IPS DF 6.9 (cell line): Measurements from ENCODE around the gene NUPR2.
"Not testable (repeated sequence)": the region's sequence is repeated elsewhere in the genome, so short reads cannot be mapped to it uniquely, and the experiment has no call there.

Source experiments
- DNase-seq: peaks from one replicate; pipeline ENCODE4 v3.0.0-alpha.2; 2013; ENCODE audit warnings: low read depth, low spot score
- H3K27ac ChIP-seq: one replicate; pipeline ENCODE4 v1.5.1; 2013; ENCODE audit warnings: low read length, control low read depth
- H3K27me3 ChIP-seq: 2 replicates; pipeline ENCODE4 v1.6.1; 2013; ENCODE audit warnings: mild to moderate bottlenecking, low read length; ENCODE audit not compliant: control insufficient read depth, insufficient read depth
- H3K36me3 ChIP-seq: 2 replicates; pipeline ENCODE4 v1.6.1; 2013; ENCODE audit warnings: low read length; ENCODE audit not compliant: control insufficient read depth, insufficient read depth
- H3K4me1 ChIP-seq: 2 replicates; pipeline ENCODE4 v1.6.1; 2013; ENCODE audit warnings: low read length; ENCODE audit not compliant: control insufficient read depth, insufficient read depth
- H3K4me3 ChIP-seq: 2 replicates; pipeline ENCODE4 v1.5.1; 2013; ENCODE audit warnings: mild to moderate bottlenecking, low read length
- H3K9me3 ChIP-seq: 2 replicates; pipeline ENCODE4 v1.6.1; 2013; ENCODE audit warnings: low read length, inconsistent platforms; ENCODE audit not compliant: control insufficient read depth, insufficient read depth
- WGBS: extraction: QIAGEN DNeasy Blood & Tissue Kit; methylation state at CpG from one replicate; pipeline ENCODE4 v1.1.7; 2013; ENCODE audit warnings: mixed read lengths, missing lambda C conversion rate; ENCODE audit not compliant: insufficient read length, insufficient coverage; 5-methylcytosine and 5-hydroxymethylcytosine counted together

NUPR2 gene

DNA sequence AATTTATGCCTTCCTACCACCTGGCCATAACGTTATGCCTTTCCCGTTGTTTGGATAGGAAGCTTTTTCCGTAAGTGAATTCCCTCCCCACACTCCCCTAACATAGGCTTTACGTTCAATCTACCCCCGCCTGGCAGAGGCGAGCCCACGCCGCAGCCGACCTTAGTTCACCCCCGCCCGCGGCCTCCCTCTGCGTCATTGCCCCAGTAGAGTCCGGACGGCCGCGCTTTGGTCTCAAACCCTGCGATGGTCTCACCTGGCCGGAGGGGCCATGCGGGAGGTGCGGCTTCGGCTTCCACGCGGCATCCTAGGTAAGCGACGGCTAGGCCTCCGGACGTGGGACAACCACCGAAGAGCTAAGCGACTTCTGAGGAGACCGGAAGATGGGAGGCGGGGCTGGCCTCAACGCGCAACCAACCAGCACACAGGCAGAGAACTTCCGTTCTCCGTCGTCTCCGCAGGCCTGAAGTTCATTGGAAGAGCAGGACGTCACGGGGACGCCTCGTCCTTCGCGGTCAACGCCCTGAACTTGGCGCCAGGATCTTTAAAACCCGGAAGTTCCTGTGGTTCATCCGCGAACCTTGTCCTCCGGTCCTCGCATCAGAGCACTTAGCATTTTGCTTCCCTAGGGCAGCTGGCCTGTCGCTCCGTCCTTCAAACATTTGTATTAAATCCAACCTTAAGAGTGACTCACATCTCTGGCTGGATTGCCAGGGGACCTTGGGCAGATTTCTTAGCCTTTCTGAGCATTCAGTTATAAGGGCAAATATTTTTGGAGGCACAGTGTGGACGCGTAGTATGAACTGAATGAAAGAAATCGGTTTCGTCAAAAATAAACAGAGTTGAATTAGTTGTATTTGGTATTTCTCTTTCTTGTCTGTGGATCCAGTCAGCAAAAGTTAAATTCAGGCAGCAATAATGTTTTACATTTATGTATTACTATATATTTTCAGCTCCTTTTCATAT is 9.8 kb downstream of the NUPR2 start, which contains the start of gene CHCHD2:
Gene CHCHD2 (minus strand): TSS at position 369 of the 966 bp plus-strand sequence. CDS start 63 bp downstream, at position 306.
- Histone ChIP-seq H3K4me1 (no peaks in the 10 kb centered on the region), H3K9me3 (peaks cover 1% of the 10 kb centered on the region; the same call in 1 of the 2 replicates), H3K4me3 (no peak within 1 kb of the TSS), H3K36me3 (no peaks in the 10 kb centered on the region), H3K27me3 (no peaks in the 10 kb centered on the region), H3K27ac (no peak within 1 kb of the TSS)
- no CpG with 5 or more reads among the region's 57 CpGs for WGBS
- DNase-seq, result no peak

DNA sequence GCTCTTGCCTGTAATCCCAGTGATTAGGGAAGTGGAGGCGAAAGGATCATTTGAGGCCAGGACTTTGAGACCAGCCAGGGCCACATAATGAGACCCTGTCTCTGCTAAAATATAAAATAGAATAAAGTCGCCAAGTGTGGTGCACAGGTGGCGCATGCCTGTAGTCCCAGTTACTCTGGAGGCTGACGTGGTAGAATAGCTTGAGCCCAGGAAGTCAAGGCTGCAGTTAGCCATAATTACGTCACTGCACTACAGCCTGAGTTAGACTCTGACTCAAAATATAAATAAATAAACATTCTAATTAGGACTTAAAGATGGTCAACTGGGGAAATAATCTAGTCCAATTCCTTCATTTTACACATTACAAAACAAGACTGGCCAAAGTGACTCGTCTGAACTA is 10.7 kb downstream of the NUPR2 start:
- Histone ChIP-seq H3K4me3 (no peak overlapping the region), H3K27ac (no peak overlapping the region), H3K27me3 (no peaks in the 10 kb centered on the region), H3K36me3 (no peaks in the 10 kb centered on the region), H3K9me3 (peaks cover 1% of the 10 kb centered on the region), H3K4me1 (no peaks in the 10 kb centered on the region)
- WGBS, result no CpG with 5 or more reads among the region's 6 CpGs
- no peak for DNase-seq

DNA sequence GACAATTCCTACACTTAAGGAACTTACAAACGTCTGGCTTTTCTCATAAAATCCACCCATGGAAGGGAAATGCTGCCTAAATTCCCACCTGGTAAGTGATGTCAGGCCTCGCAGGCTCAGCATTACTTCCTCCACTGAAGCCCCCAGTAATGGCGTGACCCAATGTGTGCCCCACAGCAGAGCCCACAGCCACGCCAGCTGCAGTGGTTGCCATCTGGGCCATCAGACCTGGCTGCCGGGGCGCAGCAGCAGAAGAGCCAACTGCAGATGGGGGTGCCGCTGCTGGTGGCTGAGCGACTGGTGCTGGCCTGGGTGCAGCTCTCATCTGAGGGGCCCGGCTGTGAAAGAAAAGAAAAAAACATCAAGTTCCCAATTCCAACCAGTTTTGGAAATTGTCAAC is 12.1 kb downstream of the NUPR2 start:
- H3K4me1 ChIP-seq, H3K27me3 ChIP-seq, H3K36me3 ChIP-seq, H3K9me3 ChIP-seq, DNase-seq, H3K4me3 ChIP-seq, H3K27ac ChIP-seq: not testable (repeated sequence)
- WGBS, result no CpG with 5 or more reads among the region's 9 CpGs

DNA sequence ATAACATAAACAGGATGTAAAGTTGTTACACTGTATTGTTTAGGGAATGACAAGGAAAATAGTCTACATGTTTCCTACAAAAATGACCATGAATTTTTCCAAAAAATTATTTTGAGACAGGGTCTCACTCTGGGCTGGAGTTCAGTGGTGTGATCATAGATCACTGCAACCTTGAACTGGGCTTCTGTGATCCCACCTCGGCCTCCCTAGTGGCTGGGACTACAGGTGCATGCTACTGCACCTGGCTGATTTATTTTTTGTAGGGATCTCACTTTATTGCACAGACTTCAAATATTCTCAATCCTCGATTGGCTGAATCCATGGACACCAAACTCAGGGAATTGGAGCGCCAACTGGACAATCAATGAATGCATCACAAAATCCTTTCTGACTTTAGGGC is 16.6 kb downstream of the NUPR2 start:
- Histone ChIP-seq H3K4me3 (no peak overlapping the region), H3K9me3 (peaks cover 7% of the 10 kb centered on the region), H3K27ac (no peak overlapping the region), H3K4me1 (no peaks in the 10 kb centered on the region), H3K36me3 (no peaks in the 10 kb centered on the region), H3K27me3 (no peaks in the 10 kb centered on the region)
- no peak for DNase-seq
- WGBS, result no CpG with 5 or more reads among the region's 3 CpGs

DNA sequence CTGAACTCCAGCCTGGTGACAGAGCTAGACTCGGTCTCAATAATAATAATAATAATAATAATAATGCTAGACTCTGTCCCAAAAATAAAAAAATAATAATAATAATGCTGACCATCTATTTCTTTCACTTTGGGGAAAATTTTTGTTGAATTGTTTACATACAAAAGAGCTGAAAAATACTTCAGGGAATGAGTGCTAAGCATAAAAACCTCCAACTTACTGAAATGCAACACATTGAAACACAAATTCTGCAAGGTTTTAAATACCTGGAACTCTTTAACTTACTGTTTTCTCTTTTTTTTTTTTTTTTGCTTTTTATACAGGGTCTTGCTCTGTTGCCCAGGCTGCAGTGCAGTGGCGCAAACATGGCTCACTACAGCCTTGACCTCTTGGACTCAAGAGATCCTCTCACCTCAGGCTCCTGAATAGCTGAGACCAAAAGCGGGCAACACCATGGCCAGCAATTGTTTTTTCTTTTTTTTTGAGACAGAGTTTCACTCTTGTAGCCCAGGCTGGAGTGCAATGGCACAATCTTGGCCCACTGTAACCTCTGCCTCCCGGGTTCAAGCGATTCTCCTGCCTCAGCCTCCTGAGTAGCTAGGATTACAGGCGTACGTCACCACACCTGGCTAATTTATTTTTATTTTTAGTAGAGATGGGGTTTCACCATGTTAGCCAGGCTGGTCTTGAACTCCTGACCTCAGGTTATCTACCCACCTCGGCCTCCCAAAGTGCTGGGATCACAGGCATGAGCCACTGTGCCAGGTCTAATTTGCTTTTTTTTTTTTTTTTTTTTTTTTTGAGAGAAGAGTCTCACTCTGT is 17.8 kb downstream of the NUPR2 start:
- H3K9me3 ChIP-seq, DNase-seq, H3K27ac ChIP-seq, H3K27me3 ChIP-seq, H3K4me1 ChIP-seq, H3K4me3 ChIP-seq, H3K36me3 ChIP-seq: not testable (repeated sequence)
- no CpG with 5 or more reads among the region's 8 CpGs for WGBS

DNA sequence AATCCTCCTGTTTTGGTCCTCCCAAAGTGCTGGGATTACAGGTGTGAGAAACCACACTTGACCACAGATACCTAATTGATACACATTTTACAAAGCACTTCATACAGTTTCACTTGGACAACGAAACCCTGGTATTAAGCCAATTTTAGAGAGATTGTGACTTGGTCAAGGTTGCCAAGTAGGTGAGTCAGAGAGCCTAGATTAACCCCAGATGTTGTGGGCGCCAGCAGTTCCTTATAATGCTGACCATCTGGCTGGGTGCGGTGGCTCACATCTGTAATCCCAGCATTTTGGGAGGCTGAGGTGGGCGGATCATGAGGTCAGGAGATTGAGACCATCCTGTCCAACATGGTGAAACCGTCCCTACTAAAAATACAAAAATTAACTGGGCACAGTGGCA is 18.5 kb downstream of the NUPR2 start:
- H3K27me3 ChIP-seq, result no peaks in the 10 kb centered on the region
- H3K27ac ChIP-seq, result no peak overlapping the region
- H3K4me3 ChIP-seq, result no peak overlapping the region
- H3K9me3 ChIP-seq, result peaks cover 5% of the 10 kb centered on the region
- no peaks in the 10 kb centered on the region for H3K36me3 ChIP-seq
- H3K4me1 ChIP-seq, result no peaks in the 10 kb centered on the region
- DNase-seq, result no peak
- whole genome bisulfite sequencing, result no CpG with 5 or more reads among the region's 5 CpGs

DNA sequence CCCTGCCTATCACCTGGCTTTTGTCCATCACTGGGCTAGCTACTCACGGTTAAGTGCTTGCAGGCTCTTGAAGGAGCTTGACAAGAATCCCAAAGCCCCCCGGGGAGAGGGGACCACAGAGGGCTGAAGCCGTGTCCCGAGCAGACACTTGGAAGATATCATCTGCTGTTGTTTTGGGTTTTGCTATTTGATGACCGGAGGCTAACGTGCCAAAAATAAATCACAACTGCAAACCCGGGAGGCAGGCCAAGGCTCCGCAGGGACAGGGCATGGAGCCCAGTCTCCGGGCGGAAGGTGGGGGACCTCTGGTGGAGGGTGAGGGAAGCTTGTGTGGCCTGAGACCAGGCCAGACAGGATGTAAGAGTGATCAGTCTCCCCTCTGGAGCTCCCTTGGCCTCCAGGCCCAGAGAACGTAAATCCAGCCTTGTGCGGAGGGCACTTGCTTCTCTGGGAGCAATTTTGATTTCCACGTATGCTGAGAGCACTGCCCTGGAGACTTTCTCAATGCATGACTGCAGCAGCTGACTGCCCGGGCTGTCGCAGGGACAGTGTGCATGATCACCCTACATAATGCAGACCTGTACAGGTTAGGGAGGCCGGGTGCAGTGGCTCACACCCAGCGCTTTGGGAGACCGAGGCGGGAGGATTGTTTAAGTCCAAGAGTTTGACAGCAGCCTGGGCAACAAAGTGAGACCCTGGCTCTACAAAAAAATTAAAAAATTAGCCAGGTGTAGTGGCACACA is 23.3 kb downstream of the NUPR2 start, which contains the start of gene PHKG1:
Gene PHKG1 (minus strand): TSS at position 164 of the 743 bp plus-strand sequence. CDS start 4,011 bp downstream, outside the sequence.
- WGBS, result no CpG with 5 or more reads among the region's 19 CpGs
- H3K27ac ChIP-seq, result no peak within 1 kb of the TSS
- H3K4me1 ChIP-seq, result no peaks in the 10 kb centered on the region
- H3K4me3 ChIP-seq, result no peak within 1 kb of the TSS
- 0 out of 2 replicates have a peak, but pooled peaks cover 2% of the 10 kb centered on the region for H3K9me3 ChIP-seq
- no peaks in the 10 kb centered on the region for H3K27me3 ChIP-seq
- H3K36me3 ChIP-seq, result no peaks in the 10 kb centered on the region
- no peak for DNase-seq

DNA sequence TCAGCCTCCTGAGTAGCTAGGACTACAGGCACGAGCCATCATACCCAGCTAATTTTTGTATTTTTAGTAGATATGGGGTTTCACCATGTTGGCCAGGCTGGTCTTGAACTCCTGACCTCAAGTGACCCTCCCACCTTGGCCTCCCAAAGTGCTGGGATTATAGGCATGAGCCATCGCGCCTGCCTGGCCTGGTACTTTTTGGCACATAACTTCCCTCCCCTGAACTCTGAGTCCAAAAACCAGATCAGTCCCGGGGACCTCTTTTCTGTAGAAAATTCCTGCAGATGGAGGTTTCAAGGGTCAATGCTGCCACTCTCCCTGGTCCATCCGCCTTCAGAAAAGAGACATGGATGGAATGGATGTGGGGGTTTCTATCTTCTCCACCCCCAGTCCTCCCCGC is 23.8 kb downstream of the NUPR2 start:
- not testable (repeated sequence) for H3K27ac ChIP-seq, DNase-seq, H3K36me3 ChIP-seq, H3K4me3 ChIP-seq, H3K4me1 ChIP-seq, H3K27me3 ChIP-seq, H3K9me3 ChIP-seq
- no CpG with 5 or more reads among the region's 6 CpGs for WGBS

DNA sequence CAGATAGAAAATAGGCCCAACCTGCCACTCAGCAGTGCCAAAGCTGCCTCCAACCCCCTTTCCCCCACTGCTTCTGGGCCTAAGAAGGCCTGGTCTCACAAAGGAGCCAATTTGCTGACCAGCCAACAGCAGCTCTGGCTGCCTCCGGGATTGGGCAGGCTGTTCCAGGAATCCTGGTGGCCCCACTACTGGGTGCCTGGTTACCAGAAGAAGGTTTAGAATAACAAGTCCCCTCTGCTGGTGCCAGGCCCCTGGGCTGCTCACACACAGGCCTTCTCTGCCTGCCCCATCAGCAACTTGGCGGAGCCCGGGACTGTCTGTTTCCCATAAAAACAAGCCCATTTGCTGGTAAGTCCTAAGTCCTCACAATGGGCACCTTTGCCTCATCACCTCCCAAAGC is 24.6 kb downstream of the NUPR2 start:
- Histone ChIP-seq H3K36me3 (no peaks in the 10 kb centered on the region; the same call in 1 of the 2 replicates), H3K9me3 (0 out of 2 replicates have a peak, but pooled peaks cover 2% of the 10 kb centered on the region), H3K4me3 (no peak overlapping the region), H3K27me3 (no peaks in the 10 kb centered on the region), H3K27ac (no peak overlapping the region), H3K4me1 (no peaks in the 10 kb centered on the region)
- WGBS, result no CpG with 5 or more reads among the region's 3 CpGs
- DNase-seq, result no peak

DNA sequence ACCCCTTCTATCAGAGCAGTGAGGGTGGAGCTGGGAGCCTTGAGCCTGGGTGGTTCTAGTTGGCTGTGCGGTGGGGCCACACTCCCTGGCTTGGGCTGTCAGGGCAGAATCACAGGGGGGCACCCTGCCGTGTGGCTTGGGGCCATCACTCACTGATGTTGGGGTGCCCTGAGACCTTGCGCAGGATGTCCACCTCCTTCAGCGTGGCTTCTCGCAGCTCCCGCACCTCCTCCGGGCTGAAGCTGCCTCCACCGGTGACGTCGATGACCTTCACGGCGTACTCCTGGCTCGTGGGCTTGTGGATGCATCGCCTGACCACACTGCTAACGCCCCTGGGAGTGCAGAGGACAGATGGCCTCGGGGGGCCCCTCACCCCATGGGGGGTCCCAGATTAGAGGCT is 28.8 kb downstream of the NUPR2 start:
- Histone ChIP-seq H3K4me3 (no peak overlapping the region), H3K27me3 (no peaks in the 10 kb centered on the region), H3K36me3 (no peaks in the 10 kb centered on the region; the same call in 1 of the 2 replicates), H3K9me3 (no peaks in the 10 kb centered on the region), H3K27ac (no peak overlapping the region), H3K4me1 (no peaks in the 10 kb centered on the region)
- no CpG with 5 or more reads among the region's 16 CpGs for WGBS
- DNase-seq, result no peak
